Endothelial cell of umbilical vein (primary cell): ENCODE data around the gene CCDC172. TPM values are rescaled to one million over a fixed set of nuclear protein-coding genes. Genes with fewer than 3 reads are reported as not detected.

ENCODE experiments used
- BruUV-seq: library from RNA; stranded (reverse); fragments of 400-500 nt; replicated peaks from 2 replicates; lab custom pipeline; 2021; lab: Mats Ljungman, UMichigan
- CTCF ChIA-PET: fragments of 300-600, 350-600 bp; sonication (Branson Sonifier 250); formaldehyde crosslinking; loops from one replicate; lab custom pipeline; 2021; ENCODE audit warnings: antibody characterized with exemption, inconsistent platforms; lab: Charles Lee
- POLR2A ChIA-PET: fragments of 300-600, 350-600 bp; sonication (Branson Sonifier 250); formaldehyde crosslinking; loops from one replicate; lab custom pipeline; 2021; ENCODE audit warnings: antibody characterized with exemption, inconsistent platforms; lab: Charles Lee
- DNase-seq: peaks from one replicate; pipeline ENCODE4 v3.0.0-alpha.2; 2011; ENCODE audit warnings: low read depth, low spot score
- FAIRE-seq: peaks from 2 replicates; lab custom pipeline; 2011; peaks lifted over from hg19 to GRCh38; lab: Jason Lieb, UNC
- H2AFZ ChIP-seq: 2 replicates; pipeline ENCODE4 v1.6.0; 2012; ENCODE audit warnings: low read depth, low read length, control low read depth, inconsistent platforms
- H3K27ac ChIP-seq: 2 replicates; pipeline ENCODE4 v1.5.1; 2011; ENCODE audit warnings: low read depth, mild to moderate bottlenecking, control low read depth, low read length, moderate library complexity; ENCODE audit not compliant: insufficient read depth
- H3K27me3 ChIP-seq, 2 experiments: 2 replicates each; pipeline versions ENCODE4 v1.6.0 to v1.6.1; 2011; ENCODE audit warnings: low read length in 2 of 2, mixed read lengths in 1 of 2; ENCODE audit not compliant: control insufficient read depth in 2 of 2, insufficient read depth in 2 of 2
- H3K36me3 ChIP-seq, 2 experiments: 2 replicates in 1 of 2; 3 replicates in 1 of 2; pipeline ENCODE4 v1.5.1; 2011; ENCODE audit warnings: low read length in 2 of 2, mild to moderate bottlenecking in 1 of 2, moderate library complexity in 1 of 2; ENCODE audit not compliant: control insufficient read depth in 2 of 2, insufficient read depth in 2 of 2; ENCODE audit errors: extremely low read depth in 1 of 2
- H3K4me1 ChIP-seq: 3 replicates; pipeline ENCODE4 v1.5.1; 2011; ENCODE audit warnings: mild to moderate bottlenecking, low read length; ENCODE audit not compliant: control insufficient read depth, insufficient read depth; ENCODE audit errors: extremely low read depth
- H3K4me2 ChIP-seq: 2 replicates; pipeline ENCODE4 v1.6.1; 2011; ENCODE audit warnings: low read length, control low read depth, mixed read lengths; ENCODE audit not compliant: insufficient read depth
- H3K4me3 ChIP-seq, 3 experiments: fragments of 200-600 bp in 1 of 3; sonication (generic), shearing (Covaris generic) in 1 of 3; replicated peaks in 1 of 3; 2 replicates each; pipeline ENCODE4 v1.5.1; 2011 to 2016; ENCODE audit warnings: control low read depth in 3 of 3, low read length in 3 of 3, mild to moderate bottlenecking in 2 of 3, inconsistent platforms in 1 of 3, low read depth in 1 of 3, moderate library complexity in 1 of 3; ENCODE audit not compliant: insufficient read depth in 1 of 3
- H3K79me2 ChIP-seq: 2 replicates; pipeline ENCODE4 v1.6.0; 2012; ENCODE audit warnings: low read length, inconsistent platforms; ENCODE audit not compliant: control insufficient read depth, insufficient read depth
- H3K9ac ChIP-seq: replicated peaks from 2 replicates; pipeline ENCODE3; 2011; ENCODE audit warnings: low read length, control low read depth; ENCODE audit not compliant: insufficient read depth; ENCODE audit errors: extremely low read depth
- H3K9me1 ChIP-seq: replicated peaks from 3 replicates; pipeline ENCODE4 v1.6.0; 2011; ENCODE audit warnings: mild to moderate bottlenecking, low read length; ENCODE audit not compliant: control insufficient read depth, insufficient read depth; ENCODE audit errors: extremely low read depth
- H3K9me3 ChIP-seq: replicated peaks from 2 replicates; pipeline ENCODE4 v1.5.1; 2012; ENCODE audit warnings: low read length, inconsistent platforms; ENCODE audit not compliant: control insufficient read depth, insufficient read depth
- H4K20me1 ChIP-seq: replicated peaks from 2 replicates; pipeline ENCODE3; 2011; ENCODE audit warnings: mild to moderate bottlenecking, low read length; ENCODE audit not compliant: control insufficient read depth, insufficient read depth; ENCODE audit errors: extremely low read depth
- CTCF ChIP-seq, 2 donors: IDR thresholded peaks; 1 replicate in 1 of 2; 2 replicates in 1 of 2; pipeline ENCODE4 v1.5.1; 2011; ENCODE audit warnings: low read length in 2 of 2, mild to moderate bottlenecking in 2 of 2, moderate library complexity in 2 of 2, control low read depth in 1 of 2, inconsistent platforms in 1 of 2, low read depth in 1 of 2; ENCODE audit not compliant: insufficient read depth in 1 of 2; ENCODE audit errors: extremely low read depth in 1 of 2
- EZH2 ChIP-seq: IDR thresholded peaks from 2 replicates; pipeline ENCODE4 v1.6.1; 2012; ENCODE audit warnings: borderline replicate concordance, low read depth, mild to moderate bottlenecking, moderate library complexity, low read length, inconsistent platforms; ENCODE audit not compliant: severe bottlenecking
- FOS ChIP-seq: IDR thresholded peaks from 2 replicates; pipeline ENCODE4 v1.6.1; 2011; ENCODE audit warnings: mild to moderate bottlenecking, low read length, moderate library complexity, borderline replicate concordance; ENCODE audit not compliant: insufficient read depth
- GATA2 ChIP-seq: IDR thresholded peaks from 2 replicates; pipeline ENCODE4 v1.7.0; 2011; ENCODE audit warnings: low read depth, mild to moderate bottlenecking, moderate library complexity, mixed read lengths, low read length; ENCODE audit not compliant: insufficient read length, insufficient read depth
- JUN ChIP-seq: IDR thresholded peaks from 2 replicates; pipeline ENCODE4 v1.6.1; 2011; ENCODE audit warnings: borderline replicate concordance, low read depth; ENCODE audit not compliant: insufficient read length, insufficient read depth
- MAX ChIP-seq: IDR thresholded peaks from 2 replicates; pipeline ENCODE4 v1.6.1; 2011; ENCODE audit not compliant: insufficient read depth, insufficient read length
- MYC ChIP-seq: IDR thresholded peaks from one replicate; pipeline ENCODE4 v1.6.1; 2011; ENCODE audit warnings: mild to moderate bottlenecking, low read depth, low read length
- POLR2A ChIP-seq: IDR thresholded peaks from 2 replicates; pipeline ENCODE4 v1.6.1; 2012; ENCODE audit warnings: low read depth, mild to moderate bottlenecking, control low read depth, low read length
- POLR2AphosphoS5 ChIP-seq: IDR thresholded peaks from 2 replicates; pipeline ENCODE4 v1.6.1; 2012; ENCODE audit warnings: low read depth, mild to moderate bottlenecking, control low read depth, low read length, moderate library complexity; ENCODE audit not compliant: insufficient read depth
- dilution Hi-C: fragments of 300-500 bp; cut with MboI; formaldehyde crosslinking; loops from one replicate; pipeline ENCODE4 v1.15.0; 2019; ENCODE audit warnings: low sequenced_read_pairs; ENCODE audit not compliant: extremely low pct_ligation_motif_present
- intact Hi-C: fragments of 100-400 bp; cut with micrococcal nuclease; formaldehyde crosslinking; loops from one replicate; pipeline ENCODE4 v1.10.0; 2022
- polyA plus RNA-seq, 4 experiments: library from polyadenylated mRNA; depleted of rRNA in 3 of 4; stranded (reverse) in 3 of 4; unstranded in 1 of 4; fragments of >200 nt; gene quantifications; 2 replicates each; pipeline versions ENCODE4 v1.2.1 to v1.2.3, GENCODE V29; 2011 to 2012; ENCODE audit warnings: missing spikeins in 1 of 4
- total RNA-seq: library from RNA; stranded (reverse); gene quantifications from 2 replicates; pipeline ENCODE4 v1.2.3, GENCODE V29; 2021

CCDC172 gene
- total and polyA plus RNA-seq, 2 donors (not counting 3 experiments of a cell fraction or from before 2014, with no cell fraction given) = not detected

GRCh38 chr10:116398224-116398623 is 74.0 kb downstream of the CCDC172 start:
- CTCF ChIA-PET = no interaction called here

GRCh38 chr10:116402858-116403257 is 78.6 kb downstream of the CCDC172 start:
- Histone ChIP-seq H3K27ac (no peak overlapping the region), H3K4me1 (no peaks in the 10 kb centered on the region), H3K9me3 (no peaks in the 10 kb centered on the region), H4K20me1 (no peaks in the 10 kb centered on the region), H3K4me2 (no peak overlapping the region), H2AFZ (no peak overlapping the region), H3K36me3 (no peaks in the 10 kb centered on the region), H3K9me1 (no peaks in the 10 kb centered on the region), H3K9ac (no peak overlapping the region), H3K4me3 (no peak overlapping the region), H3K79me2 (no peaks in the 10 kb centered on the region), H3K27me3 (no peaks in the 10 kb centered on the region)
- intact Hi-C loops = no loop called here
- ChIA-PET CTCF (no interaction called here), POLR2A (no interaction called here)
- no peak for FAIRE-seq
- TF ChIP-seq CTCF (IDR thresholded peaks at IDR 0.05; ENCODE audit: extremely low read depth in 1 of 2, insufficient read depth in 1 of 2, low read depth in 1 of 2, low read length in 2 of 2) (no peak), MYC (no peak), EZH2 (no peak), POLR2AphosphoS5 (no peak), JUN (no peak), POLR2A (no peak), FOS (no peak), MAX (no peak), GATA2 (no peak)
- DNase-seq = no peak
- no TSS peak for BruUV-seq
- dilution Hi-C loops = no loop called here

More at GRCh38 chr10:116398224-116398623, 74.0 kb downstream of the CCDC172 start:
- Histone ChIP-seq H3K27me3 (no peaks in the 10 kb centered on the region), H2AFZ (no peak overlapping the region), H3K9ac (no peak overlapping the region), H3K9me1 (no peaks in the 10 kb centered on the region), H3K4me1 (no peaks in the 10 kb centered on the region), H3K9me3 (no peaks in the 10 kb centered on the region), H3K27ac (no peak overlapping the region), H3K4me2 (no peak overlapping the region), H3K4me3 (no peak overlapping the region), H3K79me2 (no peaks in the 10 kb centered on the region), H4K20me1 (no peaks in the 10 kb centered on the region), H3K36me3 (no peaks in the 10 kb centered on the region)
- no peak for DNase-seq
- no TSS peak for BruUV-seq
- FAIRE-seq = no peak
- POLR2A ChIA-PET = no interaction called here
- intact Hi-C loops = no loop called here
- no peak for TF ChIP-seq GATA2
- TF ChIP-seq MAX = no peak
- TF ChIP-seq MYC = no peak
- dilution Hi-C loops = no loop called here
